Measurements from ENCODE around the gene RDX. TPM values are rescaled to one million over a fixed set of nuclear protein-coding genes. Genes with fewer than 3 reads are reported as not detected.

Gene RDX
- total and polyA plus RNA-seq, 2 of the 8 experiments (the other 6 are each of a cell fraction or from before 2014, with no cell fraction given): 27.4 to 100 TPM

- POLR2A ChIA-PET (ENCODE audit: partially characterized antibody): interaction anchor here (0.8 to 1.6 kb wide), 2 partner anchors 229 to 230 kb away, joined by 3 to 4 read pairs; partner anchors contain the start of gene FDX1
- no peak overlapping the region for H2BK20ac ChIP-seq (ENCODE audit: low read length)
- no peaks in the 10 kb centered on the region; the same call in 1 of the 2 replicates for H3K23me2 ChIP-seq (ENCODE audit: low read depth, low read length)
- no peak overlapping the region for H4K8ac ChIP-seq (ENCODE audit: extremely low read depth, insufficient read depth, low read length)
- no peak for FAIRE-seq
- WGBS, 2 experiments (ENCODE audit: extremely low coverage in 1 of 2, insufficient coverage in 1 of 2, insufficient read length in 1 of 2, insufficient replicate concordance in 2 of 2, low coverage in 1 of 2, low lambda C conversion rate in 2 of 2, missing lambda C conversion rate in 1 of 2): 61% methylated on average over 6 of the region's 6 CpGs; no CpG with 5 or more reads in 1 of the 2 experiments
- no peak overlapping the region for H2AFZ ChIP-seq (ENCODE audit: low read length)
- H3K4me2 ChIP-seq (ENCODE audit: insufficient read depth in 1 of 2, low read depth in 2 of 2, low read length in 2 of 2): 0 out of 4 replicates have a peak overlapping the region, but pooled peaks of 1 of the 2 experiments have one; percentile 30
- CTCF ChIA-PET (ENCODE audit: partially characterized antibody): interaction anchor here (0.7 to 12.7 kb wide), 24 partner anchors 9 to 1221 kb away, joined by 3 to 130 read pairs (median 7); partner anchors contain the start of gene FDX1
- no peak overlapping the region for H2BK5ac ChIP-seq (ENCODE audit: low read depth, low read length)
- H3K27me3 ChIP-seq (replicated peaks in 1 of 4; ENCODE audit: control insufficient read depth in 3 of 4, extremely low read depth in 1 of 4, insufficient read depth in 3 of 4, low read length in 3 of 4): no peaks in the 10 kb centered on the region
- H3K56ac ChIP-seq (replicated peaks; ENCODE audit: insufficient read length, low read depth, low read length): no peak overlapping the region
- no peak overlapping the region for H3K14ac ChIP-seq (ENCODE audit: insufficient read length)
- no peaks in the 10 kb centered on the region for H3K36me3 ChIP-seq (ENCODE audit: control insufficient read depth in 2 of 4, insufficient read depth in 4 of 4, low read length in 3 of 4)
- TF ChIP-seq GABPA (IDR thresholded peaks at IDR 0.05; ENCODE audit: borderline replicate concordance, insufficient read depth, low read length): no peak
- no peak for TF ChIP-seq ASH2L (IDR thresholded peaks at IDR 0.05; ENCODE audit: low read length)
- H3K79me1 ChIP-seq (ENCODE audit: low read depth, low read length): no peaks in the 10 kb centered on the region
- H3K23ac ChIP-seq (ENCODE audit: insufficient read length): no peak overlapping the region
- H4K91ac ChIP-seq (replicated peaks; ENCODE audit: insufficient read length, low read length): no peak overlapping the region
- H3K4me1 ChIP-seq (replicated peaks in 1 of 4; ENCODE audit: control insufficient read depth in 3 of 4, insufficient read depth in 4 of 4, low read length in 3 of 4): peaks cover 0 to 8% (median 4%) of the 10 kb centered on the region in 4 experiments; a peak in 6 of 7 replicates
- H3K18ac ChIP-seq (ENCODE audit: extremely low read depth, low read length): no peak overlapping the region
- no peak overlapping the region for H3K4me3 ChIP-seq (ENCODE audit: extremely low read depth in 1 of 4, insufficient read depth in 2 of 4, low read depth in 3 of 4, low read length in 4 of 4)
- no peak overlapping the region for H4K5ac ChIP-seq (ENCODE audit: insufficient read length, low read depth, low read length)
- no peak overlapping the region for H3K27ac ChIP-seq (ENCODE audit: low read depth, low read length)
- H4K20me1 ChIP-seq (replicated peaks in 1 of 2; ENCODE audit: control insufficient read depth in 1 of 2, insufficient read depth in 2 of 2, low read length in 2 of 2): no peaks in the 10 kb centered on the region
- DNase-seq (ENCODE audit: low read depth in 1 of 2, low spot score in 2 of 2): no peak
- H2AK5ac ChIP-seq (ENCODE audit: low read depth, low read length): no peak overlapping the region
- H3K4ac ChIP-seq (replicated peaks; ENCODE audit: insufficient read length, low read depth, low read length): no peak overlapping the region
- no peak overlapping the region for H2BK15ac ChIP-seq (ENCODE audit: low read length)
- H3K79me2 ChIP-seq (ENCODE audit: control insufficient read depth in 1 of 2, insufficient read depth in 2 of 2, low read length in 2 of 2): no peaks in the 10 kb centered on the region
- no peak overlapping the region for H2BK12ac ChIP-seq (ENCODE audit: low read depth, low read length)
- no peak overlapping the region for H2BK120ac ChIP-seq (replicated peaks; ENCODE audit: low read depth, low read length)
- no peak overlapping the region for H3K9ac ChIP-seq (replicated peaks in 1 of 4; ENCODE audit: extremely low read depth in 1 of 4, low read depth in 3 of 4, low read length in 3 of 4)
- H3K9me3 ChIP-seq (ENCODE audit: insufficient read depth in 2 of 2, low read depth in 1 of 2, low read length in 1 of 2): no peaks in the 10 kb centered on the region
Observed at GRCh38 chr11:110200241-110200640, 96.2 kb downstream of the RDX start.

Data from H1 (cell line).